ENCODE measurements around the gene CDK6. TPM values are rescaled to one million over a fixed set of nuclear protein-coding genes. Genes with fewer than 3 reads are reported as not detected.
"Not testable (repeated sequence)": the region's sequence is repeated elsewhere in the genome, so short reads cannot be mapped to it uniquely, and the experiment has no call there.

The CDK6 gene
- total RNA-seq, 1 donor from 2014 or later, result 22.0 TPM

DNA sequence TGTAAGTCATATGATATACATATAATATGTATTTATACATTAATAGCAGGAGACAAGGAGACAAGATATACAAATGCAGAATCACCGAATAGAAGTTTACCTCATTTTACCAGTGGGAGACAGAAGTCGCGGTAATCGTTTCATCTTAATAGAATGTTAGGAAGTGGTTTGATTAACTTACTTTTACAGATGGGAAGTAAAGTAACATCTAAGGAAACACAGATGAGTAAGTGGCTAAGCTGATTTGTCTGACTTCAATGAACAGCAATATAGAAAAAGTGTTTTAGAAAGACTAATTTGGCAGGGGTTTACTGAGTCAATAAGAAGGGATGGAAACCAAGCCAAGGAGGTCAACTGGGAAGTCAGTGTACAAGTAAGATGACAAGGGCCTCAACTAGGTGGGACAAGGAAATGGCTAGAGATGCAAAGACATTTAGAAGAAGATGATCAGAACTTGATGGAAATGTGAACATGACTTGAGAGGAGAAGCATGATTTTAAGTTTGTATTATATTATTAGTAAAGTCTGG lies 210.0 kb downstream of the CDK6 start:
- DNase-seq (ENCODE audit: low read depth, low spot score), result no peak

GRCh38 chr7:92625617-92626016 lies 210.8 kb downstream of the CDK6 start:
- DNase-seq (ENCODE audit: low read depth, low spot score), result peak; percentile 32

GRCh38 chr7:92624298-92624996 lies 211.9 kb downstream of the CDK6 start:
- no peak for DNase-seq (ENCODE audit: low read depth, low spot score)

DNA sequence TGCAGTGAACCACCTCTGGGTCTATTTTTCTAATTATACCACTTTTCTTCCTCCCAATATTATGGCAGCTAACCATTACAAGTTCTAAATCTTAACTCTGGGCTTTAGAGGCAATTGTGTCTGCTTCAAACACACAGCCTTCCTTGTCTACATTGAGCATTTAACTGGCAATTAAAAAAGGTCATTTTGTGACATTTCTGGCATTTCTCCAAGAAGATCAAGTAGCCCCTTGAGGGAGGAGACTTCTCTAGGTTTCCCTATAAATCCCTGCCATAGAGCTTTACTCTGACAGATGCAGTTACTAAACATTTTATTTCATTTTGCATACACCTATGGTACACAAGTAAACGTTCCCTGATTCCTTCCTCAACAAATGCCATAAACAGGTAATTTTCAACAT lies 212.8 kb downstream of the CDK6 start:
- no peak for DNase-seq (ENCODE audit: low read depth, low spot score)

- DNase-seq (ENCODE audit: low read depth, low spot score), result no peak
Measured at GRCh38 chr7:92622685-92623084, 213.7 kb downstream of the CDK6 start.

- no peak for DNase-seq (ENCODE audit: low read depth, low spot score)
Measured at GRCh38 chr7:92622030-92622429, 214.3 kb downstream of the CDK6 start.

GRCh38 chr7:92621561-92622023 lies 214.8 kb downstream of the CDK6 start:
- no peak for DNase-seq (ENCODE audit: low read depth, low spot score)

DNA sequence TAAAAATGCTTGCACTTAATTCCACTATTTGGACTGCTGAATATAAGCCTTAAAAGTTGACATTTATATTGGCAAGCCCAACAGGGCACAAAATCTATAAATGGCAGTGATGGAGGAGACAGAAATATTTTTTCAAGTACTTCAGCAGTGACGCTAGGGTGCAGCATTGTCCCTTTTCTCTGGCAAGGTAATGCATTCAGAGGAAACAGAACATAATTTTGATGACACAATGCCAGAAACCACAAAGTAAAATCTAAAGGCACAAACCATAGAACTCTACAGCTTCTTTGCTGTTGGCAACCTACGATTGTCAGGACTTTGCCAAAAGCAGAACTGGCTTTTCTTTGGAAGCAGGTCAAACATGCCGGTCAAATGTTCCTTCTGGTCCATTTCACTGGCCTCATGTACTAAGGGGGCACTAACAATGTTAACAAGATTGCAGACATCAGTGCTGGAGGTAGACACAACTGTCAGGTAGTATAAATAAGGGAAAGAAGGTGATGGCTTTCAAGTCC lies 215.3 kb downstream of the CDK6 start:
- peak; percentile 83 for DNase-seq (ENCODE audit: low read depth, low spot score)

- DNase-seq (ENCODE audit: low read depth, low spot score), result no peak
Measured at GRCh38 chr7:92615861-92616260, 220.5 kb downstream of the CDK6 start.

- no peak for DNase-seq (ENCODE audit: low read depth, low spot score)
Measured at GRCh38 chr7:92614660-92615174, 221.7 kb downstream of the CDK6 start.

GRCh38 chr7:92613720-92614119 lies 222.7 kb downstream of the CDK6 start:
- DNase-seq (ENCODE audit: low read depth, low spot score), result no peak

DNA sequence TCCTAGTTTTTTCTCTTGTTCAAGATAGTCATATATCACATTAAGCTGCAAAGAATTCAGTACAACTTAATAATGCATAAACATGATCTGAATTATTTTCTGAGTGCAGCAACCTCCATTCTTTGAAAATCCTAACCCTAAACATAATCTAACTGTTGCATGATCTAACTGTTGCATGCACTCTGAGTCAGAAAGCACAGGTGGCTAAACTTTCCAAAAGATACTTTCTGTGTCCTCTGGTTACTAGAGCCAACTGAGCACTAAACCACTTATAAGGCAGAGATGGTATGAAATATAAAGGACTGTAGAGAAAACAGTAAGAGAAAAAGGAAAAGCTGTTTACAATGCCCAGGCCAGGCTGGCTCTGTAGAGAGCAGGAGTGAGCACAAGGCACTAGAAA lies 223.2 kb downstream of the CDK6 start:
- no peak for DNase-seq (ENCODE audit: low read depth, low spot score)

- no peak for DNase-seq (ENCODE audit: low read depth, low spot score)
Measured at GRCh38 chr7:92612501-92612900, 223.9 kb downstream of the CDK6 start.

GRCh38 chr7:92611735-92612134 lies 224.6 kb downstream of the CDK6 start:
- DNase-seq (ENCODE audit: low read depth, low spot score), result no peak

DNA sequence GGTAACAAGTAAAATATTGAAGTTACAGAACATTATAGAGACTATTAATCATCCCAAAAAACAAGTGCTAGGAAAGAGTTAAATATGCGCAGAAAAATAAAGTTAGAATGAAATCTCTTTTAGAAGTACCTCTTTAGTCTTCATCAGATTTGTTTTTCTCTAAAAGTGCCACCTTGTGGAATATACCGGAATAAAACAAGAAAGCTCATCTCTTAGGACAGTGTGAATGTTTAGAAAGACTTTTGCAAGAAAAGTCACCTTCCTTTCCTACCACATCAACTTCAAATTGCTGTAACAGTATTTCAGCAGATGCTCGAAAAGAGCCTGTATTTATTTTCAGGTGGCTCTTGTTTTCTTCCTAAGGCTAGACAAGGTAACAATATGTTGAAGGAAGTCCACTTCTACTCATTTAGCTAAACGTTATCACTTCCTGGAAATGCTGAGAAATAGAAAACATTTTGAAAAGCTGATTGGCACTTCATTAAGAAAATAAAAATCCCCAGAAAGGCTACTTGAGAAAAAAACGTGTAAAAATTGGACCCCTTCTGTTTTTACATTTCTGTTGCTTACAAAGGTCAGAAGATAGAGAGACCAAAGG lies 226.4 kb downstream of the CDK6 start:
- no peak for DNase-seq (ENCODE audit: low read depth, low spot score)

GRCh38 chr7:92608380-92609322 lies 227.7 kb downstream of the CDK6 start:
- DNase-seq (ENCODE audit: low read depth, low spot score), result no peak

DNA sequence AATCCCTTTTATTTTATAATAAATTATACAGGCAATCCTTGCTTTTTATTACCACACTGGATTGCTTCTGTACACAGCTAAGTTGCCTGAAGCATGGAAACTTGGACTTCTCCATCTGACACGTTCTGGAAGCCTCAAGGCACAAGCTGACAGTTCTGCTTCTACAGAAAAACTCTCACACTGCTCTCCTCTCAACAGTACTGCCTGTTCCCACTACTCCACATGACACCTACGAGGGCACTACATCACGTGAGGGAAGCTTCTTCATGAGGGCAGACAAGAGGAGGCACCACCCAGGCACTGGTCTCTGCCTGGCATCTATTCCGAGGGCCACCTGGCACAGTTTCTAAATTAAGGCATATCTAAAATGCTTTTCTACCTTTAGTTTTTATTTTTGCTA lies 229.4 kb downstream of the CDK6 start:
- DNase-seq (ENCODE audit: low read depth, low spot score), result no peak

- not testable (repeated sequence) for DNase-seq (ENCODE audit: low read depth, low spot score)
Measured at GRCh38 chr7:92604517-92604916, 231.9 kb downstream of the CDK6 start.

DNA sequence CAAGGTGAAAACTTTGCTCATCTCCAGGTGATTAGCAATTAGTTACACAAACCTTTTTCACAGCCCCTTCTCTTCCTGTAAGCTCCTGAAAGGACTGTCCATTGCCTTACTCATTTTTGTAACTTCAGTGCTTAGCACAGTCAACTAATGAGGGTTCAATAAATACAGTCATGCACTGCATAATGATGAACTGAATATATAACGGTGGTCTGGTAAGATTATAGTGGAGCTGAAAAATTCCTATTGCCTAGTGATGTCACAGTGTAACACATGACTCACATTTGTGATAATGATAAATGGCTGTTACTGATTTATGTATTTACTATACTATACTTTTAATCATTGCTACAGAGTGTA lies 233.3 kb downstream of the CDK6 start:
- no peak for DNase-seq (ENCODE audit: low read depth, low spot score)

DNA sequence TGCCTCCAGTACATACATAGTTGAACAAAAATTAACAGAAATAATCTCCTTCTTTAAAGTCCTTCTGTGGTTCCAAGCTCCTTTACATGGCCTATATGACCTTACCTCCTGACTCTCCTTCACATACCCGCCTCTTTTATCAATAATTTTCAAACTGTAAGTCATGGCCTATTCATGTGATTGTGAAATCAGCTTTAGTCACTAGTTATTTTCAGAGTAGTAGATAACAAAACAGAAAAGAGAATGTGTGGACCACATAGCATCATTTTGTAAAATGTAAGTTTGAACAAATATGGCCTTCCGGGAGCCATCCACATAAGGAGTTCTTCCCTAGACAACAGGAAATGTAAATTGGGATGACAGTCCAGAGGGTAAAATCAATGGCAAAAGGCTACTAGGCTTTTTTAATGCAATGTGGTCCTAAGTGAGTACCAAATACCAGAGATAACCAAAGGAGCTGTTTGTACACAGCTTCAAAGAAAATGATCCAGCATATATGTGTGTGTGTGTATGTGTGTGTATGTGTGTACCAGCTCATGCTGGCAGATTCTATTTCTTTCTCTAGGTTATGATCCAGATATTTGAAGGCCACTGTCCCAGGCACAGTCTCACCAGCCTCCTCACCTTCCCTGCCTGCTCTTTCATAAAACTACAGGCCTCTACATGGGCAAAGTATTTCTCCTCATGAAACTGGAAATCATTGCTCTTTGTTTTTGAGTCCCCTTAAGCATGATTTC lies 233.9 kb downstream of the CDK6 start:
- no peak for DNase-seq (ENCODE audit: low read depth, low spot score)
